Measurements from ENCODE around the gene FKRP.
"Not testable (repeated sequence)": the region's sequence is repeated elsewhere in the genome, so short reads cannot be mapped to it uniquely, and the experiment has no call there.

FKRP gene

DNA sequence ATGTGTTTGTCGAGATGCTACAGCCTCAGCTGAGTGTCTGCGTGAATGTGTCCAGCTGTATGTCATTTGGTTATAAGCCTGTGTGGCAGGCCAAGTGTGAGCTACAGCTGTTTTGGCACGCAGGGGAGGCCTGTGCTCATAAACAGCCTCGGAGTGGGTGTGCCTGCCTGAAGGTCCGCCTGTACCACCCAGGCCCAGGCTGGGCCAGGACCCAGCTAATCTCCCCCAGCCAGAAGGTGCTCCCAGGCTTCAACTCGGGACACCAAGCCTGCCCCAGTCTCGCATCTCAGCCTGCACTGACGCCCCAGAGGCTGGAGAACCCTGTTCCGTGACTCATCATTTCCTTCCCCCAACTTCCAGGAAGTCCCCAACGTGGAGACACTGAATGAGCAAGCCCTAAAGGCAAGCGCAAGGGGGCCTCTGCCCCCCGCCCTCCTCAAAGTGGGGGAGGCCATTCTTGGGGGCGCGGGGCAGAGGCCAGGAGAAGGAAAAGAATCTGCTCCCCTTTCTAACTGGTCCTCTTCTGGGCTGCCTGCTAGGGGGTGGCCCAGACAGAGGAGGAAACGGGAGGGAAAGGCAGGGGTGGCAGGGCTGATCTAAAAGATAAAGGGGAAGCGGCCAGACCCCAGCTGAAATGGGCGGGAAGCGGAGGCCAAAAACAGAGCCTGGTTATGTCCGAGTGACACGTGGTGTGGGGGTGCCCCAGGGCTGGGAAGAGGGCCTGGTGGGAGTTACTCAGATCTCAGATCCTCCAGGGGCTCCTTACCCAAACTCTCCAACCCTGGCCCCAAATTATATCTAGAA, 40.6 kb downstream of the FKRP start:
- peak; percentile 72 for DNase-seq

DNA sequence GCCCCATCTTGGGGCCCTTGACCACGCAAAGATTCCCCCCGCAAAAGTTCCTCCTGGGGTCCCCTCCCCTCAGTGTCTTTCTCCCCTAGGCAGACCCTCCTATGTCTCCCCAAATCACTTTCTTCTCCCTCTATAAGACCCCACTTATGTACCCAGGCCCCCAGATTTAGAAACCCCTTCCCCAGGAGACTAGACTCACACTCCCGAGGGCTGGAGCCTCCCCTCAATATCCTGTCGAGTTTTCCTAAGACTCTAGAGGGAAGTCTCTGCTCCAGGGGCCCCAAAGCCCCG, 41.1 kb downstream of the FKRP start:
- no peak for DNase-seq

DNA sequence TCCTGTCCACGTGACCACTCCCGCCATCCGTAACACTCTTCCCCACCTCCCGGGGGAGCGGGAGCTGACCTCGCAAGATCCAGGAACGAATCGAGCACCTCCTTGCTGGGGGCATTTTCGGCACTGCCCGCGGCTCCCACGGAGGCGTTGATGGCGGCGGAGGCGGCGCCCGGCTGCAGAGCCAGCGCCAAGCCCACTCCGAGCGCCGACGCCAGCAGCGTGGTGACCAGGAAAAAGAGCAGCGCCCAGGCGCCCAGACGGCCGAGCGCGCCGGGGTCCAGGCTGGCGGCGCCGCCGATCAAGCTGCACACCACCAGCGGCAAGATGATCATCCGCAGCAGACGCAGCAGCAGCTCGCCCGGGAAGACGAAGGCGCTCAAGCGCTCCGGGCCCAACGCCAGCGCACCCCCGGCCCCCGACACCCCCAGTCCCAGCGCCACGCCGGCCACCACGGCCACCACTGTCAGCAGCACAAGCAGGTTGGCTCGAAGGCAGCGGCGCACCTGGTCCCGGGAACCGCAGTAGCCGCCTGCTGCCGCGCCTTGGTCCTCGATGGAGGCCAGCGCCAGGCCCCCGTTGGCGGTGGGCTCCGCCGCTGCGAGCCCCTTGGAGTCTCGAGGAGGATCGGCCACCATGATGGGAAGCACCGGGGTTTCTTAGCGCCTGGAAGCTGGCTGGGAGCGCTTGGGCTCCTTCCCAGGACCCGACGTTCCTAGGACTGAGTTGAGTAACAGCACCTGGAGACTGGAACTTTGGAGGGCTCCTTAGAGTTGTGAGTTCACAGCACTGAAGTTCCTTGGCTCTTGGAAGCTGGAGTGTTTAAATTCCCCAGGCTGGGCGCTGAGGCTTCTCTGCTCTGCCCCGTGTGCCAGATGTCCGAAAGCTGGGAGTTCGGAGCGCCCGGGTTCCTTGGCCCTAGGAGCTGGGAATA, 41.7 kb downstream of the FKRP start:
- peak; percentile 71 for DNase-seq

- DNase-seq: peak; percentile 97
These were observed 42.6 kb downstream of the FKRP start, which contains the start of gene SLC1A5 for GRCh38 chr19:46788262-46788967. Gene SLC1A5 (minus strand): TSS chr19:46788594. CDS start chr19:46787965, 629 bp downstream.

- no peak for DNase-seq
These were observed 43.1 kb downstream of the FKRP start for GRCh38 chr19:46788968-46789338.

DNA sequence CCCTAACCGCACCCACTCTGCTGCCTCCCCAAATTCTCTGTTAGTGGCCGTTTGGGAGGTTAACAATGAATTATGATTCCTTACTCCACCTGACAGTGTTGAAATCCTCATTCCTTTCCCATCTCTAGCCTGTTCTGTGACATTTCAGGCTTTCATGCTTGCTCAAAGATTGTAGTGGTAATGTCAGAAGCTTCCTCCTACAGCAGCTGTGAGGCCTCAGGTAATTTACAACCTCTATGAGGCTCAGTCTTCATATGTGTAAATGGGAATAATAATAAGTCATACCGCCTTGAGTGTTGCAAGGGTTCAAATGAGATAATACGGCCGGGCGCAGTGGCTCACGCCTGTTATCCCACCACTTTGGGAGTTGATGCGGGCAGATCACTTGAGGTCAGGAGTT, 43.5 kb downstream of the FKRP start:
- no peak for DNase-seq

DNA sequence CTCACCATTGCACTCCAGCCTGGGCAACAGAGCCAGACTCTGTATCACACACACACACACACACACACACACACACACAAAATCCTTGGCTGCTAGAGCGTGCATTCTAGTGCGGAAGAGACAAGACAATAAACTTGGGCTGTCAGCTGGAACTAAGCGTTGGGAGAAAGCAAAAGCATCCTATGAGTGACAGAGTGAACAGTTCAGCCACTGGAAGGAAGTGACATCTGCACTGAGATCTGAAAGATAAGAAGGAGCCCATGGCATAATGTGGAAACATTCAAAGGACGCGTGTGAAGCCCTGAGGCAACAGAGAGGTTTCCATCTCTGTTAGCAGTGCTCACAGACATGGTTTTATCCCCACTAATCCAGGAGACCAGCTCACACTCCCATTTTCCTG, 46.1 kb downstream of the FKRP start:
- no peak for DNase-seq

DNA sequence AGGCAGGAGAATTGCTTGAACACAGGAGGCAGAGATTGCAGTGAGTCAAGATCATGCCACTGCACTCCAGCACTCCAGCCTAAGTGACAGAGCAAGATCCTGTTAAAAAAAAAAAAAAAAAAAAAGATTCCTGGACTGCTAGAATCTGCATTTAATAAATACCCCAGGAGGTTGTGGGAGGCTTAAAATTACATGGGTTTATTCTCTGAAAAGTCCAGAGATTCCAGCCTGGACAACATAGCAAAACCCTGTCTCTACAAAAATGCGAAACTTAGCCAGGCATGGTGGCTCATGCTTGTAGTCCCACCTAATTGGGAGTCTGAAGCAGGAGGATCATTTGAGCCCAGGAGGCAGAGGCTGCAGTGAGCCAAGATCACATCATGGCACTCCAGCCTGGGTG, 52.0 kb downstream of the FKRP start:
- DNase-seq: no peak

DNA sequence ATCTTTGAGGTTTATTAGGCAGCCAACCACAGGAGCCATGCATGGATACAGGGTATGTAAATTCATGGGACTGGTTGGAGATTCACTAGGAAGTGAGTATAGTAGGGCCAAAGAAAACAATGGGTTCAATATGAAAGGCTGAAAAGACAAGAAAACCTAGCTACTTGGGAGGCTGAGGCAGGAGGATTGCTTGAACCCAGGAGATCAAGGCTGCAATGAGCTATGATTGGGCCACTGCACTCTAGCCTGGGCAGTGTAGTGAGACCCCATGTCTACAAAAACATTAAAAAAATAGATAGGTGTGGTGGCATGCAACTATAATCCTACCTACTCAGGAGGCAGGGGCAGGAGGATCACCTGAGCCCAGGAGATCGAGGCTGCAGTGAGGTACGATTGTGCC, 52.9 kb downstream of the FKRP start:
- DNase-seq: no peak

- no peak for DNase-seq
These were observed 56.3 kb downstream of the FKRP start for GRCh38 chr19:46802152-46802551.

DNA sequence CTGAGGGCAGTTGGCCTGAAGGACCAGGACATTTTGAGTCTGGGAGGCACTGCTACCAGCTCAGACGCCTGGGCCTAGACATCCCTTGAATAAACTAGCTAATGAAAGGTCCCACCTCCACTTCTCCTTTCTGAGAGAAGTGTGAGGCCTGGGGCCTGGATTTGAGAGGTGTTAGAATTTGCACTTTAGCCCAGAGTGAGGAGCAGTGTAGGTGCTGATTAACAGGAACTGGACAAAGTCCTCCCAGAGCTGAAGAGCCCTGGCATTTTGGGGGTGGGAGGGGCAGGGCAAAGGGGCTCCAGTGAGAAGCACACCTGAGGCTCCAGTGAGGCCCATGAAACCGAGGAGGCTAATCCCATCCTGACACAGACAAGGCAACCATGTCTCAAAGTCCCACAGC, 57.7 kb downstream of the FKRP start:
- DNase-seq: no peak

DNA sequence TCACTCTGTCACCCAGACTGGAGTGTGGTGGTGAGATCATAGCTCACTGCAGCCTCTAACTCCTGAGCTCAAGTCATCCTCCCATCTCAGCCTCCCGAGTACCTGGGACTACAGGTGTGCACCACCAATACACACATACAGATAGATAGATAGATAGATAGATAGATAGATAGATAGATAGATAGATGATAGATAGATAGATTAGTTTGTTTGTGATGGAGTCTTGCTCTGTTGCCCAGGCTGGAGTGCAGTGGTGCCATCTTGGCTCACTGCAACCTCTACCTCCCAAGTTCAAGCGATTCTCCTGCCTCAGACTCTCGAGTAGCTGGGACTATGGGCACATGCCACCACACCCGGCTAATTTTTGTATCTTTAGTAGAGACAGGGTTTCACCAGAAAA, 58.6 kb downstream of the FKRP start:
- not testable (repeated sequence) for DNase-seq

GRCh38 chr19:46806656-46807055, 60.8 kb downstream of the FKRP start:
- no peak for DNase-seq

All from eye (tissue), 1 donor.